Measurements from ENCODE around the gene SOBP.

Gene SOBP

GRCh38 chr6:107673076-107673494 lies 183.2 kb downstream of the SOBP start:
- no peak for DNase-seq (ENCODE audit: low read depth)
- no peak for TF ChIP-seq CTCF (IDR thresholded peaks at IDR 0.05; ENCODE audit: insufficient read depth, low read depth, low read length, missing control alignments)
- no peak overlapping the region for H3K4me3 ChIP-seq (ENCODE audit: low read length)

- TF ChIP-seq CTCF (IDR thresholded peaks at IDR 0.05; ENCODE audit: insufficient read depth, low read depth, low read length, missing control alignments), result peak; percentile 91
- peak; percentile 84 for DNase-seq (ENCODE audit: low read depth)
- H3K4me3 ChIP-seq (ENCODE audit: low read length), result no peak overlapping the region
These were observed 185.2 kb downstream of the SOBP start for GRCh38 chr6:107674995-107675738.

GRCh38 chr6:107676042-107676441 lies 186.1 kb downstream of the SOBP start:
- no peak for TF ChIP-seq CTCF (IDR thresholded peaks at IDR 0.05; ENCODE audit: insufficient read depth, low read depth, low read length, missing control alignments)
- DNase-seq (ENCODE audit: low read depth), result no peak
- H3K4me3 ChIP-seq (ENCODE audit: low read length), result no peak overlapping the region

- no peak overlapping the region for H3K4me3 ChIP-seq (ENCODE audit: low read length)
- TF ChIP-seq CTCF (IDR thresholded peaks at IDR 0.05; ENCODE audit: insufficient read depth, low read depth, low read length, missing control alignments), result no peak
- DNase-seq (ENCODE audit: low read depth), result no peak
These were observed 187.5 kb downstream of the SOBP start for GRCh38 chr6:107677399-107677798.

GRCh38 chr6:107679457-107679856 lies 189.5 kb downstream of the SOBP start:
- no peak overlapping the region for H3K4me3 ChIP-seq (ENCODE audit: low read length)
- DNase-seq (ENCODE audit: low read depth), result peak; percentile 18
- no peak for TF ChIP-seq CTCF (IDR thresholded peaks at IDR 0.05; ENCODE audit: insufficient read depth, low read depth, low read length, missing control alignments)

- H3K4me3 ChIP-seq (ENCODE audit: low read length), result no peak overlapping the region
- no peak for DNase-seq (ENCODE audit: low read depth)
- TF ChIP-seq CTCF (IDR thresholded peaks at IDR 0.05; ENCODE audit: insufficient read depth, low read depth, low read length, missing control alignments), result no peak
These were observed 192.8 kb downstream of the SOBP start for GRCh38 chr6:107682721-107683120.

GRCh38 chr6:107683183-107683582 lies 193.3 kb downstream of the SOBP start:
- H3K4me3 ChIP-seq (ENCODE audit: low read length), result no peak overlapping the region

More at GRCh38 chr6:107683183-107683582, 193.3 kb downstream of the SOBP start:
- no peak for TF ChIP-seq CTCF (IDR thresholded peaks at IDR 0.05; ENCODE audit: insufficient read depth, low read depth, low read length, missing control alignments)
- no peak for DNase-seq (ENCODE audit: low read depth)

All from epithelial cell of esophagus (primary cell).